ENCODE data around the gene HAPLN2.
"Not testable (repeated sequence)": the region's sequence is repeated elsewhere in the genome, so short reads cannot be mapped to it uniquely, and the experiment has no call there.

The HAPLN2 gene

GRCh38 chr1:156592158-156592909 lies 26.9 kb upstream of the HAPLN2 start:
- DNase-seq, result no peak

GRCh38 chr1:156592910-156593660 lies 26.1 kb upstream of the HAPLN2 start:
- peak; percentile 65 for DNase-seq

DNA sequence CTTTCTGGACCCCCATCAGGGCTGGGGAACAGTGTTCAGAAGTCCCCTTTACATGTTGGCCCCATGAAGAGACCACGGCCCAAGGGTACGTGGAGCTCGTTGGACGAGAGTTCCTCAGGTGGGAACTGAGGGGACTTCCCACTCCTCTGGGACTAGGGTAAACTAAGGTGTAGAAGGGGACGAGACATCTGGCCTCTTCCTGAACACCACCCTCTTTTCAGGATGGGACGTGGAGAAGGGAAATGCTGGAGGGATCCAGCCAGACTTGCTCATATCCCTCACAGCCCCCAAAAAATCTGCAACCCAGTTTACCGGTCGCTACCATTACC lies 25.6 kb upstream of the HAPLN2 start:
- DNase-seq, result no peak

DNA sequence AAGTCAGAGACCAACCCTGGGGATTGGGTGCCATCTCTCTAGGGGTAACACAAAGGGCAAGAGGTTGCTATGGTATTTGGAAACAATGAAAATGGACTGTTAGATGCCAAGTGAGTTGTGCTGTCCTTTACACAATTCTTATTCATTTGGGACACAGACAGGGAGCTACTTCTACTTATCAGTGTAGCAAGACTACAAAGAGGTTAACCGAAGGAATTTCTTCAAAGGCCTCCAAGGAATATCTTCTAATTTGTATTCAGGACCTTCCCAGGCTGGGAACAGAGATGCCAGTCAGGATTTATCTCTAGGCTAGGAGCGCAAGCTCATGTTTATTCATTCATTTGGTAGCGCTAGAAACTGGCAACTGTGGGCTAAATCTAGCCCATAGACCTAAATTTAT lies 25.0 kb upstream of the HAPLN2 start:
- DNase-seq, result no peak

- no peak for DNase-seq
Measured at GRCh38 chr1:156595016-156595415, 24.2 kb upstream of the HAPLN2 start.

DNA sequence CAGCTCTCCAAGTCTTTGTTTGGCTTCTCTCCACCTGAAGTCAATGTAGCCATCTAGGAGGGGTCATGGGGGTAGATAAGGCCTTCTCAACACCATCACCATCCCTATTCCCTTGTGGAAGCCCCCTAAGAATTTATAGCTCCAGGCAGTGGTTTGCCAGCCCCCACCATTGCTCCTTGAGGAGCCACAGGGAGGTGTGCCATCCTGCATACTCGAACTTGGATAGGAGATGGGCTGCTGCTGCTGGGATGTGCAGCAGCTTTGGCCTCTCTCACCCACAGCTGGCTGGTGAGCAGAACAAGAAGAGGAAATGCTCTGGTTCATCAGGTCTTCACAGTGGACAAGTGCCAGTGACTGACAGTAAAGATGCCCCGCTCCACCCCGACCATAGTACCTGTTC lies 22.8 kb upstream of the HAPLN2 start:
- no peak for DNase-seq

- DNase-seq, result no peak
Measured at GRCh38 chr1:156598125-156598524, 21.1 kb upstream of the HAPLN2 start.

DNA sequence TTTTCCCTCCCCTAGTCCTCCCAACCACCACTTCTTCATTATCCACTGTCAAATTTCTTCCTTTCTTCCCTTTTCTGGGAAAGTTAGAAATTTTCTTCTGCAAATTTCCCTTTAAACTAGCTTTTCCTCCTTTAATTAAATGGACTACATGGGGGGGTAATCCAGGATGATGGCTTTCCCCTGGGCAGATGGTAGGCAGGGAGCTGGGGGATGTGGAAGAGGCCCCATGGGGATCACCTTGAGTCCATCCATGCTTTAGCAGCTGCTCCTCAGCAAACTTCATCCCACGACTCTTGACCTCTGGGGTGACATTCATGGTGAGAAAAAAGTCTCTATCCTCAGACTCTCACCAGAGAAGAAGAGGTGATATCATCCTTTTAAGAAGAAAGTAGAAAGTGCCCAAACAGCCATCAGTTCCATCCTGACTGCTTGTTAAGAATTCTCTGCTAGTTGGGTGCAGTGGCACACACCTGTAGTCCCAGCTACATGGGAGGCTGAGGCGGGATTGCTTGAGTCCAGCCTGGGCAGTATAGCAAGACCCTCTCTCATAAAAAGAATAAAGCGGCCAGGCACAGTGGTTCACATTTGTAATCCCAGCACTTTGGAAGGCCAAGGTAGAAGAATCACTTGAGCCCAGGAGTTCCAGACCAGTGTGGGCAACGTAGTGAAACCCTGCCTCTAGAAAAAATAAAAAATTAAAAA lies 20.3 kb upstream of the HAPLN2 start:
- no peak for DNase-seq

GRCh38 chr1:156599811-156600210 lies 19.4 kb upstream of the HAPLN2 start:
- no peak for DNase-seq

DNA sequence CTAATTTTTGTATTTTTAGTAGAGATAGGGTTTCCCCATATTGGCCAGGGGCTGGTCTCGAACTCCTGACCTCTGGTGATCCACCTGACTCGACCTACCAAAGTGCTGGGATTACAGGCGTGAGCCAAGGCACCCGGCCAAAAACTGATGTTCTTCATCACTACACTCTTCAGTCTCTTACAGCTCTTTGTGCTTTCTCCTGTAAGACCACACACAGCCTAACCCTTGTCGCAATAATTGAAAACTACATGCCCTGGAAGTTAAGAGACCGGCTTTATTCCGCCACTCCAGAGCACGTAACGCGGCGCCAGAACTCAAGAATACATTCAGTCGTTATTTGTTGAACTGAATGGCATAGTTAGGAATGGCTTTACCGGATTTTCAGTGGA lies 18.5 kb upstream of the HAPLN2 start:
- no peak for DNase-seq

DNA sequence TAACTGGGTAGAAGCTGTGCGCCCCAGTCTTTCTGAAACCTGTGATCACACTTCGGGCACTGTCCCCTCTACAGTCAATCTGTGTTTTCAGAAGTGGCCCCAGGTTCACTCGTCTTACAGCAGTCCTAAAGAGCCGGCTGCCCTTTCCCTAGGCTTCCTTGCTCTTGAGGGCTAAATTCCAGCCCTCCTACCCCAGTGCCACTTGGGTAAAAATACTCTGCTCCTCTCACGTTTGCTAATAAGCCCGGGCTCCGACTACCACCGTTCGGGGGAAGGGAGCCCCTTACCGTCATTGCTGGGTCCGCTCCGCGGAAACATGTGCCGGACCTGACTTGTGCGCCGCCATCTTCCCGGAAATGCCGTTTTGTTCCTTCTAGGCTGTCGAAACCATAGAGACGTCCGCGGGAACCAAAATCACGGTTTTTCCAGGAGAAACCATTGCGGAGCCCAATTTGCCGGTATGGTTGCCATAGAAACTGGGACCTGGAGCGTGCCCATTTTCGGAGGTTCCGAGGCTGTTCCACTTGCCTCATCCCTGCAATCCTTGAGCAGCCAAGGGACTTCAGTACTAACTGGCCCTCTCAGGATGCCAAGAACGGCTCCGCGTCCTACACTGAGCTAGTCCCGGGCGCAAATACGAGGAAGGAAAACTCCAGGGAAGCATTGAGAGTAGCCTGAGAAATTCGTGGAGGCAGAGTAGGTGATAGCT lies 17.9 kb upstream of the HAPLN2 start, which contains the start of gene GPATCH4:
GPATCH4 (minus strand) TSS at position 358 of the 709 bp plus-strand sequence.
- peak; percentile 71 for DNase-seq

DNA sequence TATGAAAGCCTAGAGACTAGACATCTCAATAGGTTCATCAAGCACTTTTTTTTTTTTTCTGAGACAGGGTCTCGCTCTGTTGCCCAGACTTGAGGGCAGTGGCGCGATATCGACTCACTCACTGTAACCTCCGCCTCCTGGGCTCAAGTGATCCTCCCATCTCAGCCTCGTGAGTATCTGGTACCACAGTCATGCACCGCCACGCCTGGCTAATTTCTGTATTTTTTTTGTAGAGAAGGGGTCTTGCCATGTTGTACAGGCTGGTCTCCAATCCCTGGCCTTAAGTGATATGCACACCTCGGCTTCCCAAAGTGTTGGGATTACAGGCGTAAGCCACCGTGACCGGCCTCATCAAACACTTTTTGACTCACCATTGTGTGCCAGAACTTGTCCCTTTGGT lies 17.3 kb upstream of the HAPLN2 start:
- no peak for DNase-seq

DNA sequence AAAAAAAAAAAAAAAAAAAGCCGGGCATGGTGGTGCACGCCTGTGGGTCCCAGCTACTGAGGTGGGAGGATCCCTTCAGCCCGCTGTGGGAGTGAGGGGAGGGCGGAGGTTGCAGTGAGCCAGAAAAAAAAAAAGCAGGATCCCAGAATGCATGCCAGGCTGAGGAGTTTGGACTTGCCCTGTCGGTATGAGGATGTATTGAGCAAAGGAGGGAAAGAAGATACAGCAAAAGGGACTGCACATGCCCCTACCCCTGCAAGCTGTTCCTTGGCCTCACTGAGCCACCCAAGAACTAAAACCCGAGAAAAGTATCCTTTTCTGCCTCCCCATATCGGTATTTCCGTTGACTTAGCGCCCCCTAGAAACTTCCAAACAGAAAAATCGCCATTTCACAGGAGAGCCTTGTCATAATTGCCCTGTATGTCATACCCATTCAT lies 16.6 kb upstream of the HAPLN2 start:
- DNase-seq, result no peak

GRCh38 chr1:156607344-156607743 lies 11.9 kb upstream of the HAPLN2 start:
- not testable (repeated sequence) for DNase-seq

- DNase-seq, result peak; percentile 55
Measured at GRCh38 chr1:156608036-156608674, 11.1 kb upstream of the HAPLN2 start.

- peak; percentile 35 for DNase-seq
Measured at GRCh38 chr1:156608981-156609380, 10.2 kb upstream of the HAPLN2 start.

DNA sequence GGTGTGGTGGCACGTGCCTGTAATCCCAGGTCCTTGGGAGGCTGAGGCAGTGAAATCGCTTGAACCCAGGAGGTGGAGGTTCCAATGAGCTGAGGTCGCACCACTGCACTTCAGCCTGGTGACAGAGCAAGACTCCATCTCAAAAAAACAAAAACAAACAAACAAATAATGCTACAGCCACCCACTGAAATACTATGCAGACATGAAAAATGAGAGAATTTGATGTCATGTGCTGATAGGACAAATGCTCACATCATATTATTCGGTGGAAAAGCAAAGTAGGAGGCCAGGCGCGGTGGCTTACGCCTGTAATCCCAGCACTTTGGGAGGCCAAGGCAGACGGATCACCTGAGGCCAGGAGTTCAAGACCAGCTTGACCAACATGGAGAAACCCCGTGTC lies 9.1 kb upstream of the HAPLN2 start:
- DNase-seq, result not testable (repeated sequence)

DNA sequence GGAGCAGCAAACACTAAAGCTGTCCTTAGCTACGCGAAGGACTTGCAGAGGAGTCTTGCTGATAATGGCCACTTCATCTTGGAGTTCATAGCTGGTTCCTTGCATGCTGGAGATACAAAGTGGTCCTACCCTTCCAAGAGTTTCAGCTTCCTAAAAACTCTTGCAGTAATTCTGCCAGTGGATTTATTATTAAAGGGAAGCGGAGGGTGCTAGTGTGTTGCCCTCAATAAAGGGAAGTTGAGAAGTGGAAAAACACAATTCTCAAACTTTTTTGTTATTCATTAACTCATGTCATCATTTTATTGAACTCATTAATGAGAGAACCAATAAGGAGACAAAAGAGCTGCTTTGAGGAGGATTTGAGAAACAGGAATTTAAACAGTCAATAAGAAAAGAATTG lies 6.5 kb upstream of the HAPLN2 start:
- DNase-seq, result no peak

- no peak for DNase-seq
Measured at GRCh38 chr1:156615946-156616345, 3.3 kb upstream of the HAPLN2 start.

GRCh38 chr1:156616463-156616862 lies 2.8 kb upstream of the HAPLN2 start:
- peak; percentile 14 for DNase-seq

- no peak for DNase-seq
Measured at GRCh38 chr1:156619582-156619955, 354 bp downstream of the HAPLN2 start.

GRCh38 chr1:156622581-156623297 lies 3.5 kb downstream of the HAPLN2 start:
- no peak for DNase-seq

Data from NCI-H774 (cell line).